ENCODE data around the gene MAMSTR. TPM values are rescaled to one million over a fixed set of nuclear protein-coding genes. Genes with fewer than 3 reads are reported as not detected.

MAMSTR gene
- total RNA-seq, 1 experiment from 2014 or later, result 0.18 TPM

GRCh38 chr19:48739404-48740163 lies 20.1 kb upstream of the MAMSTR start:
- POLR2A ChIA-PET (ENCODE audit: unreplicated experiment), result interaction anchor here (0.6 kb wide), 1 partner anchor 394 kb away, joined by 5 read pairs; no protein-coding TSS in a partner anchor
- no peaks in the 10 kb centered on the region for H3F3A ChIP-seq (ENCODE audit: low read length, unreplicated experiment)
- TF ChIP-seq EZH2phosphoT487 (IDR thresholded peaks at IDR 0.05; ENCODE audit: borderline replicate concordance, low read length) (no peak), EZH2 (IDR thresholded peaks at IDR 0.05; ENCODE audit: low read length, unreplicated experiment) (no peak)
- TF ChIP-seq, protein P1, sequence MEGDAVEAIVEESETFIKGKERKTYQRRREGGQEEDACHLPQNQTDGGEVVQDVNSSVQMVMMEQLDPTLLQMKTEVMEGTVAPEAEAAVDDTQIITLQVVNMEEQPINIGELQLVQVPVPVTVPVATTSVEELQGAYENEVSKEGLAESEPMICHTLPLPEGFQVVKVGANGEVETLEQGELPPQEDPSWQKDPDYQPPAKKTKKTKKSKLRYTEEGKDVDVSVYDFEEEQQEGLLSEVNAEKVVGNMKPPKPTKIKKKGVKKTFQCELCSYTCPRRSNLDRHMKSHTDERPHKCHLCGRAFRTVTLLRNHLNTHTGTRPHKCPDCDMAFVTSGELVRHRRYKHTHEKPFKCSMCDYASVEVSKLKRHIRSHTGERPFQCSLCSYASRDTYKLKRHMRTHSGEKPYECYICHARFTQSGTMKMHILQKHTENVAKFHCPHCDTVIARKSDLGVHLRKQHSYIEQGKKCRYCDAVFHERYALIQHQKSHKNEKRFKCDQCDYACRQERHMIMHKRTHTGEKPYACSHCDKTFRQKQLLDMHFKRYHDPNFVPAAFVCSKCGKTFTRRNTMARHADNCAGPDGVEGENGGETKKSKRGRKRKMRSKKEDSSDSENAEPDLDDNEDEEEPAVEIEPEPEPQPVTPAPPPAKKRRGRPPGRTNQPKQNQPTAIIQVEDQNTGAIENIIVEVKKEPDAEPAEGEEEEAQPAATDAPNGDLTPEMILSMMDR (conservative IDR thresholded peaks at IDR 0.05; ENCODE audit: low read depth, low read length), result no peak
- H3K9me2 ChIP-seq (replicated peaks; ENCODE audit: low read length), result no peaks in the 10 kb centered on the region
- no peak overlapping the region for H3K27ac ChIP-seq (ENCODE audit: low read length)
- CTCF ChIA-PET, result interaction anchor here (1.3 kb wide), 1 partner anchor 94 kb away, joined by 5 read pairs; the partner anchor contains the start of gene CA11
- no peaks in the 10 kb centered on the region for H3K9me3 ChIP-seq (ENCODE audit: low read length)
- intact Hi-C loops (cut with micrococcal nuclease), result no loop called here
- H3K4me1 ChIP-seq (ENCODE audit: insufficient read depth, low read length), result no peaks in the 10 kb centered on the region; the same call in 1 of the 2 replicates
- no peaks in the 10 kb centered on the region for H3K36me3 ChIP-seq (ENCODE audit: low read depth, low read length)
- peak overlapping the region; percentile 42; the same call in 1 of the 2 replicates for H2AFZ ChIP-seq (ENCODE audit: low read length)
- BruUV-seq (replicated peaks), result no TSS peak
- DNase-seq, result no peak
- no peaks in the 10 kb centered on the region for H3K27me3 ChIP-seq (ENCODE audit: low read length)
- H4K20me1 ChIP-seq (ENCODE audit: low read length), result no peaks in the 10 kb centered on the region
- peak overlapping the region; percentile 57; the same call in 1 of the 2 replicates for H3K4me2 ChIP-seq (ENCODE audit: low read length)
- no peak overlapping the region for H3K4me3 ChIP-seq (ENCODE audit: low read length)
- H3K79me2 ChIP-seq (ENCODE audit: low read length), result no peaks in the 10 kb centered on the region
- H3K9ac ChIP-seq (ENCODE audit: low read length), result no peak overlapping the region
- ATAC-seq, result no peak

DNA sequence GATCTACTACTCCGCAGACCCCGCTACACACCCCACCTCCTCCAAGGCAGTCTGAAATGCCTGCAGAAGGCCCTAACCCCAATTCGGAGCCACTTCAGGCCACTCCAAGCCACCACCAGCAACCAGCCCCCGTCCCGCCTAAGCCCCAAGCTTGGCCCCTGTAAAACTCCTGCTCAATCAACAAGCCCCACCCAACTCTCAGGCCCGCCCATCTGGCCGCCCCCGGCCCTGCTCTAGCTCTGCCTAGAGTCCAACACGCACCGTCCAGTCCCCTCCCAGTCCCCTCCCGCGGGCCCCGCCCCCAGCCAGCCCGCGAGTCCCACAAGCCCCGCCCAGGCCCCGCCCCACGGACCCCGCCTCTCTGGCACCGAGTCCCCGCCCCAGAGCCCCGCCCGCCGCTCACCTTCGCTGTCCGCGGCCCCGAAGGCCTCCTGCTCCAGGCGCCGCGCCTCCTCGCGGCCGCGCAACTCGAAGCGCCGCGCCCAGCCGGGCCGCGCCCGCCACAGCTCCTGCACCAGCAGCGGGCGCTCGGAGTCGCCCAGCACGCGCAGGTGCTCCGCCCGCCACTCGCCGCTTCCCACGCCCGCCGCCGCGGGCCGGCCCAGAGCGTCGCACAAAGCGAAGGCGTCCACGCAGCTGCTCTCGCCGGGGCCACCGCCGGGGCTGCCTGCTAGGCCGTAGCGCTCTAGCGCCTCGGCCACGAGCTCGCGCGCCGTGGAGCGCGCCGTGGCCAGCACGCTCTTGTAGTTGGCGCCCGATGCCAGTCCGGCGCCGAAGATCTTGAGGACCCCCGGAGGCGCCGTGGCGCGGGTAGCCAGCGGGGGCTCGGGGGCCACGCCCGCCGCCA lies 19.3 kb upstream of the MAMSTR start:
- Histone ChIP-seq H3F3A (ENCODE audit: low read length, unreplicated experiment) (no peaks in the 10 kb centered on the region), H3K4me3 (ENCODE audit: low read length) (no peak overlapping the region), H3K9me3 (ENCODE audit: low read length) (no peaks in the 10 kb centered on the region), H4K20me1 (ENCODE audit: low read length) (no peaks in the 10 kb centered on the region), H3K9me2 (replicated peaks; ENCODE audit: low read length) (no peaks in the 10 kb centered on the region), H3K27ac (ENCODE audit: low read length) (no peak overlapping the region), H3K4me1 (ENCODE audit: insufficient read depth, low read length) (no peaks in the 10 kb centered on the region; the same call in 1 of the 2 replicates), H3K4me2 (ENCODE audit: low read length) (peak overlapping the region; percentile 57), H2AFZ (ENCODE audit: low read length) (peak overlapping the region; percentile 64), H3K79me2 (ENCODE audit: low read length) (no peaks in the 10 kb centered on the region), H3K36me3 (ENCODE audit: low read depth, low read length) (no peaks in the 10 kb centered on the region), H3K9ac (ENCODE audit: low read length) (no peak overlapping the region), H3K27me3 (ENCODE audit: low read length) (no peaks in the 10 kb centered on the region)
- DNase-seq (peak; percentile 87), ATAC-seq (peak; percentile 96)
- POLR2A ChIA-PET (ENCODE audit: unreplicated experiment), result no interaction called here
- BruUV-seq (replicated peaks), result no TSS peak
- intact Hi-C loops (cut with micrococcal nuclease), result no loop called here
- TF ChIP-seq, protein P1 (conservative IDR thresholded peaks at IDR 0.05; ENCODE audit: low read depth, low read length), result peak; percentile 27; the same call in 1 of the 2 replicates
- no peak for TF ChIP-seq EZH2 (IDR thresholded peaks at IDR 0.05; ENCODE audit: low read length, unreplicated experiment)
- CTCF ChIA-PET, result interaction anchor here (1.3 kb wide), 1 partner anchor 93 kb away, joined by 5 read pairs; the partner anchor contains the start of gene CA11

Measured in PC-3 (cell line).